ENCODE measurements around the gene TTN.
"Not testable (repeated sequence)": the region's sequence is repeated elsewhere in the genome, so short reads cannot be mapped to it uniquely, and the experiment has no call there.

Gene TTN

DNA sequence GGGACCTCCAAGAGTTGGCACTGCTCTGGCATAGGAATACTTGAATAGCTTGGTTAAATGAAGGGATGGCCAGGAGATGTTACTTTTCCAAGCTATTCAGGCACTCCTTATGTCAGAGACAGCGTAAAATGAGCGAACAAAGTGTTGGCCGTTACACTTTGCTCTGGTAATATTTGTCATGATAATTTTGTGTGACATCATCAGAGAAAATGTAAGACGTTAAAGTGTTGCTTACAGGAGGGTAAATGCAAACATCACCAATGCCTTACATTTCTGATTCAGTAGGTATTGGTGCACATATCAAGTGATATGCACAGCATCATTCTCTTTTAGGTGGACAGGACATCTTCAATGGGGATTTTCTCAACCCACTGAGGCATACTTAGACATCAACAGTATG lies 281.0 kb downstream of the TTN start:
- DNase-seq = no peak

DNA sequence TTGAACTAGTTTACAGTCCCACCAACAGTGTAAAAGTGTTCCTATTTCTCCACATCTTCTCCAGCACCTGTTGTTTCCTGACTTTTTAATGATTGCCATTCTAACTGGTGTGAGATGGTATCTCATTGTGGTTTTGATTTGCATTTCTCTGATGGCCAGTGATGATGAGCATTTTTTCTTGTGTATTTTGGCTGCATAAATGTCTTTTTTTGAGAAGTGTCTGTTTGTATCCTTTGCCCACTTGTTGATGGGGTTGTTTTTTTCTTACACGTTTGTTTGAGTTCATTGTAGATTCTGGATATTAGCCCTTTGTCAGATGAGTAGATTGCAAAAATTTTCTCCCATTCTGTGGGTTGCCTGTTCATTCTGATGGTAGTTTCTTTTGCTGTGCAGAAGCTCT lies 281.8 kb downstream of the TTN start:
- not testable (repeated sequence) for DNase-seq

- not testable (repeated sequence) for DNase-seq
These were observed 282.2 kb downstream of the TTN start for GRCh38 chr2:178525010-178525409.

- DNase-seq = no peak
These were observed 283.6 kb downstream of the TTN start for GRCh38 chr2:178523596-178524134.

DNA sequence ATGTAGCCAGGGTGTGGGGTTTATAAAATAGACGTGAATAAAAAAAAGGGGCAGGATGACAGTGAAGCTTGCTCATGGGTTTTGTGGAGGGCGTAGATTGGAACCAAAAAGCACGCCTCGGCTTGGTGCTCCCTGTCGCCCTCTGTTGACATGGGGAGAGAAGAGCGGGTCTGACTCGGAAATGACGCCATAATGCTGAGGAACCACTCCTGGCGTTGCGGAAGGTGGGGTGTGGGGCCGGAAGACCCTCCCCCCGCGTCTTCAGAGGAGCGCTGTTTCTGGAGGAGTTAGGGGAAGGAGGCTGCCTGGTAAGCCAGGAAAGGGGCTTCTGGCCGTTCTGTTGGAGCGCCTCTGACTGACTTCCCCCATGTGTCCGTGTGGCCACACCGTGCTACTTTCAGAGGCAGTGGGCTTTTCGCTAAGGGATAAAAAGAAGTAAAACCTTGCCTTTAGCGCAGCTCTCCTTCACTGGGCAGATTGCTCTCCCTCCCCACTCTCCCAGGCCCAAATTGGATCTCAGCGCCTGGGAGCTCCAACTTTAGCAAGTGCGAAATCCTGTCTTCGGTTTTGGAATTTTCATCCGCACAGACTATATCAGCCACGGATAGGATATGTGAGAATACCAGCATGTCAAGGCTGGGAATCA lies 284.1 kb downstream of the TTN start:
- peak; percentile 76 for DNase-seq

GRCh38 chr2:178521304-178522150 lies 285.7 kb downstream of the TTN start:
- no peak for DNase-seq

GRCh38 chr2:178517496-178517895 lies 289.7 kb downstream of the TTN start:
- no peak for DNase-seq

- no peak for DNase-seq
These were observed 292.6 kb downstream of the TTN start for GRCh38 chr2:178514664-178515063.

- no peak for DNase-seq
These were observed 293.3 kb downstream of the TTN start for GRCh38 chr2:178513876-178514275.

DNA sequence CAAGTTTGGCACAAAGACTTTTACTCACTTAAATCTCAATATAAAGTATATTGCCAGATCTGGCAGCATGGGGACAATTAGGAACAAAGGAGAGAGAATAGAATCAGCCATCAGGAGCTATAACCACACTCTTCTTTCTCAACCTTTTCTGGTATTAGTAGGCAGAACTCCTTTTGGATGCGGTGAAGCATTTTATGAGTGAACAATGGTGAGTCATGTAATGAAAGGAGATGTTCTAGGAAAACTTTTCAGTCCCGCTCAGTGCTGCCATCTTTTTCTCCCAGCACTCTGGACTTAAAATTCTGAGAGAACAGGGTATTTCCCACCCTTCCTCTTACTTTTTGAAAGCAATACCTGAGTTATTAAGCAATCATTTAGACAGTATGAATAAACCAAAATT lies 294.7 kb downstream of the TTN start:
- no peak for DNase-seq

GRCh38 chr2:178510384-178510783 lies 296.8 kb downstream of the TTN start:
- no peak for DNase-seq

GRCh38 chr2:178508646-178509045 lies 298.6 kb downstream of the TTN start:
- DNase-seq = no peak

- no peak for DNase-seq
These were observed 300.3 kb downstream of the TTN start for GRCh38 chr2:178506949-178507348.

- no peak for DNase-seq
These were observed 300.7 kb downstream of the TTN start for GRCh38 chr2:178506524-178506923.

DNA sequence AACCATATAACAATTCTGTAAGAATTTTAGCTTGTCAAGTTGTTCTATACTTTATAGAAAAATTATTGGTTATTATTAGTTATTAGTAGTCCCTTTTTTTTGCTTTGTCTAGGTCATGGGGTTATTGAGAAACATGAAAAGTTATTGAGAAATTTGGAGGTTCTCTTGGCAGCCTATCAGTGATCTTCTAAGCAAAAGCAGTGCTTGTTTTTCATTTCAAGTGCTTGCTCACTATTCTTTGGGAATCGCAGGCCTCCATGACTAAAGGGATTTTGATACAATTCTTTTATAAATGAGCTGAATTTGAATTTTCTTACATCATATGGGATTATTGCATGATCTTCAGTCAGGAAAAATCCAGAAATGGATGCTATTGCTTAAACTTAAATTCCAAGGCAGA lies 301.1 kb downstream of the TTN start:
- no peak for DNase-seq

- no peak for DNase-seq
These were observed 304.5 kb downstream of the TTN start for GRCh38 chr2:178502751-178503150.

GRCh38 chr2:178499640-178500039 lies 307.6 kb downstream of the TTN start:
- DNase-seq = no peak

DNA sequence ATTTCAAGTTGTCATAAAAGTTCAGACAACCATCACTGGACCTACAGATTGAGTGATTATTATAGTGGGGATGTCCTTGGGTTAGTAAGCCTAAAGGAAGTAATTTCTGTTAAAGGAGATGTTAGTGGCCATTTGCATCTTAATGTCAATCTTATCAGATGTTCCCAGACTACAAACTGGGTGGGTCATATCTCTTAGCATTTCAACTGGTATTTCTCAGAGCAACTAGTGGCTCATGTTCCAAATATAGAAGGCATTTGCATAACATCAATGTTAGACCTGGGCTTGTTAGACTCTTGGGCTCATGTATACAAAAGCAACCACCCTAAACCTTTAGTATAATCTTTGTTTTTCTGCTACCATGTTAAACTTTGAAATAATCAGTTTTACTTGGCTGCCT lies 309.1 kb downstream of the TTN start:
- no peak for DNase-seq

DNA sequence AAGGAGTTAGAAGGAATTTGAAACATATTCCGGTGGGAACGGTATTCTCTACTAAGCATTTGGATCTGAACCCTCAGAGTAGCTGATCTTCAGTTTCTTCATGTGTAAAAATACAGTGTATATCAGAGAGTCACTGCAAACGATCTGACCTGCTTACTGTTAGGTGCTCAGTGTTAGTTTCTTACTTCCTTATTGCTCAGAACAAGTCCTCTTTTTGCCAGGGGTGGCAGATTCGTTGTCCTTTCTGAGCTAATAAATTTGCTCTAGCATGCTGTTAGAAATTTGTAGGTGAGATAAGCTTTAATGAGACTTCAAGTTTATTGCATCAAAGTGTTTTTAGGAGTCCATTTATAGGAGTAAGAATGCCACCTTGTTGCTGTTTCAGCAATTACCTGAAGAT lies 311.2 kb downstream of the TTN start:
- no peak for DNase-seq

DNA sequence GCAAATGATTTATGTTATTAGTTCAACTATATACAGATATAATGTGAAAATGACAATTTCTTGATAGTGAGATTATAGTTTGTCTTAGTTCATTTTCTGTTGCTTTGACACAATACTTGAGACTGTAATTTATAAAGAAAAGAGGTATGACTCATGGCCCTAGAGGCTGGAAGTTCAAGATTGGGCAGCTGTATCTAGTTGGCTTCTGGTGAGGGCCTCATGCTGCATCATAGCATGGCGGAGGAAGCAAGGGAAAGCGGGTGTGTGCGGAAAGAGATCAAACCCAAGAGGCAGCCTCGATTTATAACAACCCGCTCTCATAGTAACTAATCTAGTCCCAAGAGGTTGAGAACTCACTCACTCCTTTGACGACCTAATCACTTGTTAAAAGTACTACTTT lies 315.6 kb downstream of the TTN start:
- no peak for DNase-seq

GRCh38 chr2:178485356-178485755 lies 321.9 kb downstream of the TTN start:
- DNase-seq = no peak

DNA sequence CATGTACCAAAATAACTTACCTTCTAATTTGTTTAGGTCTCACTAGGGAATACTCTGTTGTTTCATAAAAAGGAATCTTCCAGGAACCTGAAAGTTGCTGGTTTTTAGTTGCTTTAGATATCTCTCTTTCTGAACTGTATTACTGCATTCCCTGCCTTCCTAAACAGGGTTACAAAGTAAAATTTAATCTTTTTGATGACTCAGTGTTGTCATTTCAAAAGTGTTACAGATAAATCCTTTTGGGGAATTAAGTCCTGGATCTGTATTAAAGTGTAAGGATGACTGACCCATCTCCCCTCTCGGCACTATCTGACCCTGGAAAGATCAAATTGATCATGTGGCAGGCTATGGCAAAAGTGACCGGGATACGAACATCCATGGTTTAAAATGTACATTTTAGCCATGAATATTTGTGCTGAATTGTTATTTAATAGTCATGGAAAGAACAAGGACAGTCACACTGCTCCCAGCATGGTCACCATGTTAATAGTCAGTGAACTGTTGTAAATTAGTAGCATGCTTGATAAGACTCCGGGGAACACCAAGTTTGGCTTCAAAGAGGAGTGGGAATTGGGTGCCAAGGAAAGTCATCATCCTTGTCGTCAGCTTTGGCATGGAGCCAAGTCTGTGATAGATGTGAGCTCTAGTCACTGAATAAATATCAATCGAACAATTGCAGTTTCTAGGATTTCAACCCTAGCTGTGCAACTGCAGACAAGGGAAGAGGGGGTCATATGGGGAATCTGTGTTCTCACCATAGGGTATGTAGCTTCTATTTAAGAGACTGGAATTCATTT lies 322.8 kb downstream of the TTN start:
- DNase-seq = no peak

- no peak for DNase-seq
These were observed 324.8 kb downstream of the TTN start for GRCh38 chr2:178482437-178482836.

Data from effector CD4-positive, alpha-beta T cell (primary cell).